ENCODE measurements around the gene CTSO. TPM values are rescaled to one million over a fixed set of nuclear protein-coding genes. Genes with fewer than 3 reads are reported as not detected.

Gene CTSO
- polyA plus RNA-seq, 1 donor (not counting 4 experiments of a cell fraction or from before 2014, with no cell fraction given), result 3.3 TPM

GRCh38 chr4:155885666-155886065, 68.0 kb downstream of the CTSO start:
- no peak for FAIRE-seq
- no peak overlapping the region for H3K9ac ChIP-seq (ENCODE audit: control insufficient read depth, extremely low read depth, insufficient read depth, low read length)
- H3K27ac ChIP-seq (ENCODE audit: control insufficient read depth, insufficient read depth, low read length), result no peak overlapping the region
- no peaks in the 10 kb centered on the region for H3K9me3 ChIP-seq (ENCODE audit: control insufficient read depth, low read depth, low read length)
- DNase-seq (ENCODE audit: low read depth, low spot score), result no peak
- H3K27me3 ChIP-seq (ENCODE audit: control insufficient read depth, extremely low read depth, insufficient read depth, low read length), result no peaks in the 10 kb centered on the region
- no peak overlapping the region for H3K4me2 ChIP-seq (ENCODE audit: control insufficient read depth, extremely low read depth, insufficient read depth, low read depth, low read length)
- dilution Hi-C loops (cut with MboI; ENCODE audit: extremely low pct_ligation_motif_present, low sequenced_read_pairs), result no loop called here
- no peaks in the 10 kb centered on the region for H3K79me2 ChIP-seq (ENCODE audit: control insufficient read depth, insufficient read depth, low read length)
- H3K9me1 ChIP-seq (ENCODE audit: control insufficient read depth, extremely low read depth, insufficient read depth, low read length), result no peaks in the 10 kb centered on the region
- TF ChIP-seq EZH2 (IDR thresholded peaks at IDR 0.05; ENCODE audit: low read length), result no peak
- no peak for TF ChIP-seq CTCF (optimal IDR thresholded peaks at IDR 0.05 in 1 of 3, IDR thresholded peaks at IDR 0.05 in 1 of 3, conservative IDR thresholded peaks at IDR 0.05 in 1 of 3; ENCODE audit: extremely low read depth in 1 of 3, insufficient read depth in 2 of 3, low read length in 3 of 3)
- no peaks in the 10 kb centered on the region for H3K36me3 ChIP-seq (ENCODE audit: control insufficient read depth in 2 of 2, extremely low read depth in 1 of 2, insufficient read depth in 2 of 2, low read length in 2 of 2)
- H4K20me1 ChIP-seq (ENCODE audit: control insufficient read depth, extremely low read depth, insufficient read depth, low read length), result no peaks in the 10 kb centered on the region
- H2AFZ ChIP-seq (ENCODE audit: control insufficient read depth, low read length), result no peak overlapping the region
- H3K4me1 ChIP-seq (ENCODE audit: control insufficient read depth, extremely low read depth, insufficient read depth, low read length), result no peaks in the 10 kb centered on the region
- no peak overlapping the region for H3K4me3 ChIP-seq (ENCODE audit: control insufficient read depth in 2 of 3, extremely low read depth in 1 of 3, insufficient read depth in 2 of 3, low read depth in 1 of 3, low read length in 3 of 3)

- Histone ChIP-seq H3K36me3 (ENCODE audit: control insufficient read depth in 2 of 2, extremely low read depth in 1 of 2, insufficient read depth in 2 of 2, low read length in 2 of 2) (no peaks in the 10 kb centered on the region), H2AFZ (ENCODE audit: control insufficient read depth, low read length) (no peak overlapping the region), H3K9me1 (ENCODE audit: control insufficient read depth, extremely low read depth, insufficient read depth, low read length) (no peaks in the 10 kb centered on the region), H3K4me2 (ENCODE audit: control insufficient read depth, extremely low read depth, insufficient read depth, low read depth, low read length) (no peak overlapping the region), H3K4me3 (ENCODE audit: control insufficient read depth in 2 of 3, extremely low read depth in 1 of 3, insufficient read depth in 2 of 3, low read depth in 1 of 3, low read length in 3 of 3) (no peak overlapping the region), H3K4me1 (ENCODE audit: control insufficient read depth, extremely low read depth, insufficient read depth, low read length) (no peaks in the 10 kb centered on the region), H3K9me3 (ENCODE audit: control insufficient read depth, low read depth, low read length) (no peaks in the 10 kb centered on the region), H4K20me1 (ENCODE audit: control insufficient read depth, extremely low read depth, insufficient read depth, low read length) (no peaks in the 10 kb centered on the region), H3K79me2 (ENCODE audit: control insufficient read depth, insufficient read depth, low read length) (no peaks in the 10 kb centered on the region), H3K27ac (ENCODE audit: control insufficient read depth, insufficient read depth, low read length) (no peak overlapping the region), H3K27me3 (ENCODE audit: control insufficient read depth, extremely low read depth, insufficient read depth, low read length) (no peaks in the 10 kb centered on the region), H3K9ac (ENCODE audit: control insufficient read depth, extremely low read depth, insufficient read depth, low read length) (no peak overlapping the region)
- dilution Hi-C loops (cut with MboI; ENCODE audit: extremely low pct_ligation_motif_present, low sequenced_read_pairs), result no loop called here
- DNase-seq (ENCODE audit: low read depth, low spot score) (no peak), FAIRE-seq (no peak)
- TF ChIP-seq EZH2 (IDR thresholded peaks at IDR 0.05; ENCODE audit: low read length) (no peak), CTCF (optimal IDR thresholded peaks at IDR 0.05 in 1 of 3, IDR thresholded peaks at IDR 0.05 in 1 of 3, conservative IDR thresholded peaks at IDR 0.05 in 1 of 3; ENCODE audit: extremely low read depth in 1 of 3, insufficient read depth in 2 of 3, low read length in 3 of 3) (no peak)
Observed at GRCh38 chr4:155883895-155884294, 69.8 kb downstream of the CTSO start.

All from keratinocyte (primary cell).